GM12873 (cell line): ENCODE measurements around the gene SARM1.

ENCODE experiments used
- CTCF ChIP-seq: IDR thresholded peaks from 2 replicates; pipeline ENCODE4 v1.5.1; 2012; ENCODE audit warnings: low read depth, mild to moderate bottlenecking, moderate library complexity, low read length, control low read depth; ENCODE audit not compliant: insufficient read depth; ENCODE audit errors: missing control alignments

SARM1 gene

GRCh38 chr17:28446716-28447395 is 75.4 kb downstream of the SARM1 start:
- no peak for TF ChIP-seq CTCF

- no peak for TF ChIP-seq CTCF
Measured at GRCh38 chr17:28447396-28447760, 75.9 kb downstream of the SARM1 start.

GRCh38 chr17:28449859-28450258 is 78.4 kb downstream of the SARM1 start:
- TF ChIP-seq CTCF = no peak
